DOHH2 (cell line): Measurements from ENCODE around the gene UCP3.

Experiments
- CTCF ChIP-seq: fragments of 200-600 bp; sonication (generic); IDR thresholded peaks from one replicate; pipeline ENCODE4 v1.5.1; 2014; ENCODE audit warnings: antibody characterized with exemption, mild to moderate bottlenecking, low read depth, low read length; ENCODE audit not compliant: poor library complexity, severe bottlenecking
- EZH2phosphoT487 ChIP-seq: fragments of 200-600 bp; sonication (generic); IDR thresholded peaks from 2 replicates; pipeline ENCODE4 v1.6.1; 2017; ENCODE audit warnings: borderline replicate concordance, mild to moderate bottlenecking, antibody characterized with exemption, low read length, moderate library complexity, mixed read lengths

GRCh38 chr11:73963861-73964260 is 45.0 kb downstream of the UCP3 start:
- TF ChIP-seq CTCF, result no peak
- TF ChIP-seq EZH2phosphoT487, result no peak
